ENCODE data around the gene RAB30.

- TF ChIP-seq CTCF (IDR thresholded peaks at IDR 0.05) (no peak), POLR2A (IDR thresholded peaks at IDR 0.05) (no peak)
Measured at GRCh38 chr11:83070044-83070701, 1.5 kb downstream of the RAB30 start.
